HEK293T (cell line): ENCODE data around the gene SSX5.
"Not testable (repeated sequence)": the region's sequence is repeated elsewhere in the genome, so short reads cannot be mapped to it uniquely, and the experiment has no call there.

ENCODE experiments used
- ARNT ChIP-seq: fragments of 450-650 bp; IDR thresholded peaks from 2 replicates; pipeline ENCODE4 v1.6.1; 2017; ENCODE audit warnings: mild to moderate bottlenecking
- BHLHE40 ChIP-seq: fragments of 450-650 bp; IDR thresholded peaks from 2 replicates; pipeline ENCODE4 v1.6.1; 2016; ENCODE audit warnings: mild to moderate bottlenecking, moderate library complexity, borderline replicate concordance
- CTBP1 ChIP-seq: fragments of 450-650 bp; IDR thresholded peaks from 2 replicates; pipeline ENCODE4 v1.6.1; 2016; ENCODE audit warnings: borderline replicate concordance
- ELF4 ChIP-seq: fragments of 450-650 bp; IDR thresholded peaks from 2 replicates; pipeline ENCODE4 v1.6.1; 2017; ENCODE audit warnings: antibody characterized with exemption
- FOXA1 ChIP-seq: fragments of 450-650 bp; IDR thresholded peaks from 2 replicates; pipeline ENCODE4 v1.6.1; 2016; ENCODE audit warnings: mild to moderate bottlenecking
- FOXK2 ChIP-seq: fragments of 450-650 bp; IDR thresholded peaks from 2 replicates; pipeline ENCODE4 v1.6.1; 2016; ENCODE audit warnings: mild to moderate bottlenecking
- FOXM1 ChIP-seq: fragments of 450-650 bp; IDR thresholded peaks from 2 replicates; pipeline ENCODE4 v1.6.1; 2017; ENCODE audit warnings: mild to moderate bottlenecking, borderline replicate concordance
- HDGF ChIP-seq: fragments of 450-650 bp; IDR thresholded peaks from 2 replicates; pipeline ENCODE4 v1.6.1; 2017; ENCODE audit warnings: antibody characterized with exemption, borderline replicate concordance
- L3MBTL2 ChIP-seq: fragments of 450-650 bp; conservative IDR thresholded peaks from 2 replicates; pipeline ENCODE4 v1.6.1; 2016; ENCODE audit warnings: mild to moderate bottlenecking
- NFRKB ChIP-seq: fragments of 450-650 bp; IDR thresholded peaks from 2 replicates; pipeline ENCODE4 v1.6.1; 2016; ENCODE audit warnings: mild to moderate bottlenecking, moderate library complexity
- SP1 ChIP-seq: fragments of 450-650 bp; IDR thresholded peaks from 2 replicates; pipeline ENCODE4 v1.6.1; 2017
- SUZ12 ChIP-seq: fragments of 450-650 bp; IDR thresholded peaks from 2 replicates; pipeline ENCODE4 v1.6.1; 2016; ENCODE audit warnings: mild to moderate bottlenecking

GRCh38 chrX:48139076-48139475, 57.5 kb downstream of the SSX5 start:
- not testable (repeated sequence) for TF ChIP-seq CTBP1, BHLHE40, ELF4, HDGF, FOXK2, FOXM1, ARNT, SP1, FOXA1, SUZ12, NFRKB, L3MBTL2
